Sigmoid colon (tissue), 7 donors: ENCODE results near the gene PLOD3. TPM values are rescaled to one million over a fixed set of nuclear protein-coding genes. Genes with fewer than 3 reads are reported as not detected.

Source experiments
- DNase-seq: peaks from one replicate; pipeline ENCODE4 v3.0.0-alpha.2; 2019
- H3K27ac ChIP-seq, 4 donors: fragments of 200-600 bp; sonication (generic); one replicate each; pipeline ENCODE4 v1.5.1; 2016 to 2019; ENCODE audit warnings: mild to moderate bottlenecking in 1 of 4
- H3K27me3 ChIP-seq, 3 donors: fragments of 200-600 bp; sonication (generic); one replicate each; pipeline ENCODE4 v1.5.1; 2019; ENCODE audit warnings: mild to moderate bottlenecking in 1 of 3
- H3K36me3 ChIP-seq, 4 donors: fragments of 200-600 bp; sonication (generic); one replicate each; pipeline ENCODE4 v1.5.1; 2016 to 2019
- H3K4me1 ChIP-seq, 4 donors: fragments of 200-600 bp; sonication (generic); one replicate each; pipeline ENCODE4 v1.5.1; 2017 to 2019
- H3K4me3 ChIP-seq, 4 donors: fragments of 200-600 bp; sonication (generic); one replicate each; pipeline ENCODE4 v1.5.1; 2017 to 2019; ENCODE audit warnings: mild to moderate bottlenecking in 2 of 4, moderate library complexity in 1 of 4
- H3K9me3 ChIP-seq, 4 donors: fragments of 200-600 bp in 3 of 4; sonication (generic) in 3 of 4; one replicate each; pipeline versions ENCODE4 v1.5.1 to v1.6.1; 2013 to 2019
- CTCF ChIP-seq, 4 experiments: fragments of 450-650 bp in 3 of 4; fragments of 200-600 bp in 1 of 4; IDR thresholded peaks; one replicate each; pipeline ENCODE4 v1.5.1; 2016 to 2019; ENCODE audit warnings: antibody characterized with exemption in 4 of 4, mild to moderate bottlenecking in 3 of 4, moderate library complexity in 2 of 4
- EP300 ChIP-seq, 4 donors: sonication (generic); formaldehyde crosslinking; IDR thresholded peaks; one replicate each; pipeline ENCODE4 v1.6.1; 2017; ENCODE audit warnings: antibody characterized with exemption in 4 of 4
- POLR2A ChIP-seq, 2 donors: fragments of 450-650 bp; IDR thresholded peaks; one replicate each; pipeline ENCODE4 v1.6.1; 2016; ENCODE audit warnings: antibody characterized with exemption in 2 of 2, mild to moderate bottlenecking in 2 of 2, moderate library complexity in 2 of 2
- POLR2AphosphoS5 ChIP-seq, 4 donors: sonication (generic); formaldehyde crosslinking; IDR thresholded peaks; one replicate each; pipeline ENCODE4 v1.6.1; 2017; ENCODE audit warnings: antibody characterized with exemption in 4 of 4
- WGBS, 2 donors: extraction: QIAGEN DNeasy Blood & Tissue Kit; methylation state at CpG; one replicate each; pipeline ENCODE4 v1.1.7; 2013; 5-methylcytosine and 5-hydroxymethylcytosine counted together
- intact Hi-C: fragments of 100-400 bp; cut with DNase I; formaldehyde crosslinking; loops from one replicate; pipeline ENCODE4 v1.15.1; 2023
- polyA plus RNA-seq, 3 donors: library from polyadenylated mRNA; stranded (reverse); fragments of 200-250 nt; gene quantifications; one replicate each; pipeline ENCODE4 v1.2.3, GENCODE V29; 2013
- total RNA-seq, 4 donors: library from RNA; depleted of rRNA; stranded (reverse); fragments of >200 nt; gene quantifications; one replicate each; pipeline ENCODE4 v1.1.0, GENCODE V29; 2016
- donor health status: healthy with polysubstance abuse.
- donor health status: Bipolar disorder and iron deficiency.
- donor health status: healthy.

Gene PLOD3
- total and polyA plus RNA-seq, 7 donors = 18.0 to 57.3 (median 26.0) TPM

GRCh38 chr7:101234636-101235035 lies 17.3 kb upstream of the PLOD3 start:
- H3K36me3 ChIP-seq = peaks cover 8 to 32% (median 13%) of the 10 kb centered on the region in 4 donors
- H3K9me3 ChIP-seq = no peaks in the 10 kb centered on the region
- no peak overlapping the region for H3K4me3 ChIP-seq
- TF ChIP-seq CTCF (IDR thresholded peaks at IDR 0.05) (no peak), POLR2AphosphoS5 (IDR thresholded peaks at IDR 0.05) (no peak), POLR2A (IDR thresholded peaks at IDR 0.05) (no peak), EP300 (IDR thresholded peaks at IDR 0.05) (no peak)
- intact Hi-C loops = no loop called here
- no peak for DNase-seq
- peaks cover 0 to 32% (median 27%) of the 10 kb centered on the region in 4 donors for H3K4me1 ChIP-seq
- H3K27ac ChIP-seq = no peak overlapping the region
- WGBS, 2 donors = 34 to 81% methylated on average over 5 of the region's 5 CpGs
- peaks cover 0 to 11% (median 0%) of the 10 kb centered on the region in 3 donors for H3K27me3 ChIP-seq

GRCh38 chr7:101233907-101234547 lies 16.6 kb upstream of the PLOD3 start:
- Histone ChIP-seq H3K4me1 (peaks cover 0 to 32% (median 26%) of the 10 kb centered on the region in 4 donors), H3K27me3 (peaks cover 0 to 11% (median 0%) of the 10 kb centered on the region in 3 donors), H3K27ac (no peak overlapping the region), H3K36me3 (peaks cover 2 to 31% (median 7%) of the 10 kb centered on the region in 4 donors), H3K4me3 (no peak overlapping the region), H3K9me3 (no peaks in the 10 kb centered on the region)
- WGBS, 2 donors = 82 to 93% methylated on average over 21 of the region's 21 CpGs
- intact Hi-C loops = no loop called here
- DNase-seq = no peak
- no peak for TF ChIP-seq EP300 (IDR thresholded peaks at IDR 0.05)
- no peak for TF ChIP-seq POLR2AphosphoS5 (IDR thresholded peaks at IDR 0.05)
- TF ChIP-seq CTCF (IDR thresholded peaks at IDR 0.05) = no peak
- TF ChIP-seq POLR2A (IDR thresholded peaks at IDR 0.05) = no peak

- Histone ChIP-seq H3K4me1 (peaks cover 0 to 15% (median 13%) of the 10 kb centered on the region in 4 donors), H3K27me3 (peaks cover 0 to 11% (median 0%) of the 10 kb centered on the region in 3 donors), H3K4me3 (peak overlapping the region in 3 of 4 donors; percentile 1 to 19 (median 3)), H3K9me3 (no peaks in the 10 kb centered on the region), H3K36me3 (peaks cover 0 to 32% (median 8%) of the 10 kb centered on the region in 4 donors), H3K27ac (no peak overlapping the region)
- 14 to 54% methylated on average over 52 of the region's 52 CpGs for WGBS, 2 donors
- TF ChIP-seq CTCF (IDR thresholded peaks at IDR 0.05) (no peak), EP300 (IDR thresholded peaks at IDR 0.05) (no peak), POLR2AphosphoS5 (IDR thresholded peaks at IDR 0.05) (no peak)
- no peak for DNase-seq
- intact Hi-C loops = no loop called here
Observed at GRCh38 chr7:101232141-101232850, 14.9 kb upstream of the PLOD3 start.

GRCh38 chr7:101231644-101232043 lies 14.3 kb upstream of the PLOD3 start:
- 18 to 62% methylated on average over 7 of the region's 7 CpGs for WGBS, 2 donors
- peaks cover 0 to 10% (median 7%) of the 10 kb centered on the region in 4 donors for H3K4me1 ChIP-seq
- no peak overlapping the region for H3K27ac ChIP-seq
- H3K9me3 ChIP-seq = no peaks in the 10 kb centered on the region
- DNase-seq = no peak
- H3K4me3 ChIP-seq = no peak overlapping the region
- H3K36me3 ChIP-seq = peaks cover 0 to 32% (median 6%) of the 10 kb centered on the region in 4 donors
- TF ChIP-seq POLR2AphosphoS5 (IDR thresholded peaks at IDR 0.05) (no peak), CTCF (IDR thresholded peaks at IDR 0.05) (no peak), POLR2A (IDR thresholded peaks at IDR 0.05) (no peak), EP300 (IDR thresholded peaks at IDR 0.05) (no peak)
- intact Hi-C loops = no loop called here
- H3K27me3 ChIP-seq = peaks cover 0 to 11% (median 0%) of the 10 kb centered on the region in 3 donors
